GM19193 (cell line): ENCODE data around the gene NECAB2.

Experiments used
- POLR2A ChIP-seq: IDR thresholded peaks from 4 replicates; pipeline ENCODE4 v1.6.1; 2011; ENCODE audit not compliant: insufficient read depth, insufficient read length; ENCODE audit errors: extremely low read depth

NECAB2 gene

GRCh38 chr16:83956336-83957289 is 11.4 kb upstream of the NECAB2 start:
- TF ChIP-seq POLR2A = no peak

- no peak for TF ChIP-seq POLR2A
These were observed 10.7 kb upstream of the NECAB2 start for GRCh38 chr16:83957296-83957855.

GRCh38 chr16:83958137-83958845 is 9.8 kb upstream of the NECAB2 start:
- TF ChIP-seq POLR2A = no peak

DNA sequence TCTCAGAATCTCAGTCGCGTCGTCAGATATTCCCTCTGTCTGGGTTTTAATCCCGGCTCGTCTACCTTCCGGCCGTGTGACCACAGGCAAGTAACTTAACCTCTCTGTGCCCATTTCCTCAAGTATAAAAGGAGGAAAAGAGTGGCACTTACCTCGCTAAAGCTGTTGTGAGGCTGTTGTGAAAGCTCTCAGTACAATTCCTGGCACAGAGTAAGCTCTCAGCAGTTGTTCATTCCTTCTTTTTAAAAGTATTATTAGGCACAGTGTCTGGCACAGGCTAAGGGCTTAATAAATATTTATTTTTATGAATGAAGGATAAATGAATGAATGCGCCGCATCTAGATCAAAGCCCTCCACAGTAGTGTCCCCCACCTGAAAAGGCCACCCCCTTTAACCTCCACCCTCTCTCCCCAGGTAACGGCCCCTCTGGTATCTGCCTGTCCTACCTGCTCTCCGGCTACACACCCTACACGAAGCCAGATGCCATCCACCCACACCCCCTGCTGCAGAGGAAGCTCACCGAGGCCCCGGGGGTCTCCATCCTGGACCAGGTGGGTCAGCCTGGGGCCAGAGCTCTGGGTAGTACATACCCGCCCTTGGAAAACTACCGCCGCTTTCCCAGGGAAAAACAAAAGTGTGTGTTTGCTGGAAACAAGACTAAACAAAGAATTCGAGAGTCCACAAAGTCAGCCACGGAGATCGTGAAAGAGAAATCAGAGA is 9.0 kb upstream of the NECAB2 start:
- TF ChIP-seq POLR2A = no peak

- no peak for TF ChIP-seq POLR2A
These were observed 8.2 kb upstream of the NECAB2 start for GRCh38 chr16:83959656-83960434.

DNA sequence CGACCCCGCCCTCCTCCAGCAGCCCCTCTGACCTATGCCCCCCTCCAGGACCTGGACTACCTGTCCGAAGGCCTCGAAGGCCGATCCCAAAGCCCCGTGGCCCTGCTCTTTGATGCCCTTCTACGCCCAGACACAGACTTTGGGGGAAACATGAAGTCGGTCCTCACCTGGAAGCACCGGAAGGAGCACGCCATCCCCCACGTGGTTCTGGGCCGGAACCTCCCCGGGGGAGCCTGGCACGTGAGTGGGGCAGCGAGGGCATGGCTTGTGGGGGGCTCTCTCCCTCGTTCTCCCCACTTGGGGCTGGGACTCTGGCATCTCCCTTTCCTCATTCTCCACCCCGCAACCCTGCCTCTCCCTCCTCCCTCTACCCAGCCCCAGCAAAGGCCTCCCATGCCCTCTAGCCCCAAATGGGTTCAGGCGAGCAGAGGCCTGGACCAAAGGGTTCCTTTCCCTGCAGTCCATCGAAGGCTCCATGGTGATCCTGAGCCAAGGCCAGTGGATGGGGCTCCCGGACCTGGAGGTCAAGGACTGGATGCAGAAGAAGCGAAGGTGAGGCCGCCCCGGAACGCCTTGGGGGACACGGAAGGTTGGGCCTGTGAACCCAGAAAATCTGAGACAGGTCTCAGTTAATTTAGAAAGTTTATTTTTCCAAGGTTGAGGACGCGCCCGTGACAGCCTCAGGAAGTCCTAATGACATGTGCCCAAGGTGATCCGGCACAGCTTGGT is 7.4 kb upstream of the NECAB2 start:
- TF ChIP-seq POLR2A = no peak

DNA sequence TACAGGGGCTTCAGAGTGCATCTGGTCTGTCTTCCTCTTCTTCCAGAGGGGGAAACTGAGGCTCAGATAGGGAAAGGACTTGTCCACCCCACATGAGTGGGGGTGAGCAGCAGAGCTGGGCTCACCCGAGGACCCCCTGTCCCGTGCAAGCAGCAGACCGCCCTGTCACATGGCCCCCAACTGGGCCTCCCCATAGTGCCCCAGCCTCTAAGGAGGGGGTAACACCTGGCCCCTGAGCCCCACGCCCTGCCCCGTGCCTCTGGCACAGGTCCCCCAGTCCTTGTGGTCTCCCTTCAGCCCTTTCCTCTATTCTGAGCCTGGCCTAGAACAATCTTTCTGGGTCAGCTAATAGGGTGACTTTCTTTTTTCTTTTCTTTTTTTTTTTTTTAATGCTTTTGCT is 6.5 kb upstream of the NECAB2 start:
- TF ChIP-seq POLR2A = no peak

GRCh38 chr16:83963277-83964119 is 4.5 kb upstream of the NECAB2 start:
- no peak for TF ChIP-seq POLR2A

DNA sequence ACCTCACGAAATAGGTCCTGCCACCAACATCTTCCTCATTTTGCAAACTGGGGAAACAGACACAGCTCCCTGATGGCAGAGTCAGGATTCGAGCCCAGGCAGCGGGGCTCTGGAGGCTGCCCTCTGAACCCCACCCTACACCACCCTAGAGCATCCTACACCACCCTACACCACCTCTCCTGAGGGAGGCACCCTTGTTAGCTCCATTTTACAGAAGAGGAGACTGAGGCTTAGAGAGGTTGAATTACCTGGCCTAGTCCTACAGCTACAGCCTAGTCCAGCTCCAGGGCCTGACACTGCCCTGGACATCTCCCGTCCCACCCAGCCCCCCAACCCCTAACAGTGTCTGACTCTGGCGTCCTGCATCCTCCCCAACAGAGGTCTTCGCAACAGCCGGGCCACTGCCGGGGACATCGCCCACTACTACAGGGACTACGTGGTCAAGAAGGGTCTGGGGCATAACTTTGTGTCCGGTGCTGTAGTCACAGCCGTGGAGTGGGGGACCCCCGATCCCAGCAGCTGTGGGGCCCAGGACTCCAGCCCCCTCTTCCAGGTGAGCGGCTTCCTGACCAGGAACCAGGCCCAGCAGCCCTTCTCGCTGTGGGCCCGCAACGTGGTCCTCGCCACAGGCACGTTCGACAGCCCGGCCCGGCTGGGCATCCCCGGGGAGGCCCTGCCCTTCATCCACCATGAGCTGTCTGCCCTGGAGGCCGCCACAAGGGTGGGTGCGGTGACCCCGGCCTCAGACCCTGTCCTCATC is 3.2 kb upstream of the NECAB2 start:
- TF ChIP-seq POLR2A = no peak

- no peak for TF ChIP-seq POLR2A
These were observed 2.4 kb upstream of the NECAB2 start for GRCh38 chr16:83965444-83966152.

- no peak for TF ChIP-seq POLR2A
These were observed 1.8 kb upstream of the NECAB2 start for GRCh38 chr16:83966153-83966696.
